Coronary artery (tissue), 2 donors: ENCODE data around the gene ANKRD37.
A peak's percentile ranks its signal among the peaks of the same experiment; 100 is the strongest.

Experiments used
- DNase-seq: peaks from one replicate; pipeline ENCODE4 v3.0.0-alpha.2; 2017; ENCODE audit warnings: low spot score
- H3K27ac ChIP-seq, 2 donors: fragments of 200-600 bp; sonication (generic); one replicate each; pipeline ENCODE4 v1.5.1; 2016 to 2019
- H3K4me3 ChIP-seq: fragments of 200-600 bp; sonication (generic); 2 replicates; pipeline ENCODE4 v1.5.1; 2016; ENCODE audit warnings: mild to moderate bottlenecking, moderate library complexity
- CTCF ChIP-seq: fragments of 200-600 bp; sonication (generic); IDR thresholded peaks from one replicate; pipeline ENCODE4 v1.5.1; 2019; ENCODE audit warnings: antibody characterized with exemption

ANKRD37 gene

DNA sequence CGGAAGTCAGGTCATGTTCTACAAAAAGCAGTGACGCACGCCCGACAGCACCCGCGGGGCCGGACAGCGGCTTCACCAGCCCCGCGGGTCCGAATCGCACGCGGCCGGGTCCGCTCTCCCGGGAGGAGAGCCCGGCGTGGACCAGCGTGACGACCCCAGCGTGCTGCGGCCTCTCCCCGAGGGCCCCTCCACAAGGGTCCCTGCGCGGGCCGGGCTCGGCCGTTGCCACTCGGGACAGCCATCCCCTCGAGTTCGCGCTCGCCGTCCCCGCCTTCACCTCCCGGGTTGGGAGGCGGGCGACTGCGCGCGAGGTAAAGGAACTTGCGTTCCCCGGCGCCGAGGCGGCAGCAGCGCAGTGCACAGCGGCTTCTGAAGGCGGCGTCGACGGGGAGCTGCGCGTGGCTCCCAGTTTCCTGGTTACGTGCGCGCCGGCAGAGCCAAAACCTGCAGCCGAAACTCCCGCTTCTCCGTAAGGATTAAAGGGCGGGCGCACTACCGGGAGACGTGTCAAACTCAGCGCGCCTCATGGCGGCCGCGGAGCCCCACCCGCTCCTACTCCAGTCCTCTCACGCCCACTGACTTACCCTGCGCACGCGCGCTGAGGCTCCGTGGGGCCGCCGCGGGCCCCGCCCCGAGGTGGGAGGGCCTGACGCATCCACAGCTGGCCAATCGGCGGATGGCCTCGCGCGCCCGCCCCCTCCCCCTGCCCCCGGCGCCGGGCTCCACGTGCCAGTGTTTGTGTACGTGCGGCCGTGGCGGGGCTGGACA, 501 bp upstream of the ANKRD37 start:
- no peak for TF ChIP-seq CTCF
- H3K4me3 ChIP-seq: peak overlapping the region; percentile 94
- DNase-seq: peak; percentile 98
- peak overlapping the region; percentile 100 for H3K27ac ChIP-seq

GRCh38 chr4:185398618-185399017, 2.0 kb downstream of the ANKRD37 start:
- DNase-seq: no peak
- H3K27ac ChIP-seq: peak overlapping the region; percentile 27 to 43
- no peak overlapping the region for H3K4me3 ChIP-seq
- no peak for TF ChIP-seq CTCF

DNA sequence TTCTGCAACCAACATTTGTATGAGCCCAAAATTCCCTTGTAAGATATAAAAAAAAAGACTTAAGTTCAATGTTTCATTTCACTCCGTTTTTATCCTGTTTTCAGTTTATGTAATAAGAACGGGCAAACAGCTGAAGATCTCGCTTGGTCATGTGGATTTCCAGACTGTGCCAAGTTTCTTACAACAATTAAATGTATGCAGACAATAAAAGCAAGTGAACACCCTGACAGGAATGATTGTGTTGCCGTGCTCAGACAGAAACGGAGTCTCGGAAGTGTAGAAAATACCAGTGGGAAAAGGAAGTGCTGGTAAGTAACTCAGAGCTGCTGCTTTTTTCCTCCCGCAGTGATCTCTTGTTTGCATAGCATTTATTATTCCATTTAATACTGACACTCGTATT, 2.8 kb downstream of the ANKRD37 start:
- DNase-seq: no peak
- peak overlapping the region in 1 of 2 donors; percentile 43 for H3K27ac ChIP-seq
- no peak overlapping the region for H3K4me3 ChIP-seq
- no peak for TF ChIP-seq CTCF

GRCh38 chr4:185404031-185404430, 7.4 kb downstream of the ANKRD37 start:
- H3K4me3 ChIP-seq: no peak overlapping the region
- no peak for TF ChIP-seq CTCF
- no peak overlapping the region for H3K27ac ChIP-seq
- no peak for DNase-seq

DNA sequence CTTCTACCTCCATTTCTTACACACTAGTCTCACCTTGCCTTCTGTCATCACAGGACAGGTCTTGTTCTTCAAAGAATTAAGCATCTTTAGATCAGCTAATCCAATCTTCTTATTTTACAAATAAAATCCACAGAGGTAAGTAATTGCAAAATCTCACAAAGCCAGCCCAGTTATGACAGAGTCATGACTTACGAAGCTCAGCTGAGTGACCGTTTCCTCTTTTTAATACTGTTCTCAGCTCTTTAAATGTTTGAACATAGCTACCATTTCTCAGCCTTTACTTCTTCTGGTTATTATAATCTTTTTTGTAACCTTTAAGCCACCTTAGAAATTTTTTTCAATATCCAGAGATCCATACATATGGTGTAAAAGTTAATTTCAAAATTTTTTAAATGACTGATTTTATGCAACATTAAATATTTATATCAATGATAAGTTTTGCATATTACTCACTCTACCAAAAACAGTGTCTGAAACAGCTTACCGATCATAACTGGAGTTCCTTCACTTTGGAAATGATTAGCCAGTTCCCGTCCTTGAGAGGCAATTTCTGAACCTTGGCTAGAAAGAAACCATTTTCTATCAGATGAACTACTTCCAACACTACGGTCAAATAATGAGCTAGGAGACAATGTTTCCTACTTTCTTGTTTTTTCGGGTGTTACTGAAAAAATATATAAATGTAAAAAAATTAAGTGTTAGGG, 8.8 kb downstream of the ANKRD37 start:
- no peak overlapping the region for H3K27ac ChIP-seq
- no peak for TF ChIP-seq CTCF
- DNase-seq: no peak
- no peak overlapping the region for H3K4me3 ChIP-seq

- no peak for DNase-seq
- Histone ChIP-seq H3K27ac (no peak overlapping the region), H3K4me3 (no peak overlapping the region)
- TF ChIP-seq CTCF: no peak
Measured at GRCh38 chr4:185408432-185408831, 11.8 kb downstream of the ANKRD37 start.

GRCh38 chr4:185411849-185412248, 15.2 kb downstream of the ANKRD37 start:
- no peak for DNase-seq
- H3K4me3 ChIP-seq: no peak overlapping the region
- TF ChIP-seq CTCF: no peak
- no peak overlapping the region for H3K27ac ChIP-seq
